ENCODE results near the gene SRSF3.

Gene SRSF3

GRCh38 chr6:36594816-36595643, 868 bp downstream of the SRSF3 start:
- no peak for TF ChIP-seq GATA3 (IDR thresholded peaks at IDR 0.05; ENCODE audit: low read depth, low read length)

- TF ChIP-seq GATA2 (IDR thresholded peaks at IDR 0.05; ENCODE audit: low read depth, low read length) (no peak), GATA3 (IDR thresholded peaks at IDR 0.05; ENCODE audit: low read depth, low read length) (no peak)
Observed at GRCh38 chr6:36596356-36596755, 2.2 kb downstream of the SRSF3 start.

- TF ChIP-seq GATA3 (IDR thresholded peaks at IDR 0.05; ENCODE audit: low read depth, low read length) = no peak
- TF ChIP-seq GATA2 (IDR thresholded peaks at IDR 0.05; ENCODE audit: low read depth, low read length) = no peak
Observed at GRCh38 chr6:36597775-36598174, 3.6 kb downstream of the SRSF3 start.

GRCh38 chr6:36598326-36598725, 4.2 kb downstream of the SRSF3 start:
- no peak for TF ChIP-seq GATA2 (IDR thresholded peaks at IDR 0.05; ENCODE audit: low read depth, low read length)
- no peak for TF ChIP-seq GATA3 (IDR thresholded peaks at IDR 0.05; ENCODE audit: low read depth, low read length)

GRCh38 chr6:36598739-36599318, 4.7 kb downstream of the SRSF3 start:
- TF ChIP-seq GATA2 (IDR thresholded peaks at IDR 0.05; ENCODE audit: low read depth, low read length) (0 out of 2 replicates have a peak, but pooled peaks have one; percentile 16), GATA3 (IDR thresholded peaks at IDR 0.05; ENCODE audit: low read depth, low read length) (no peak)

GRCh38 chr6:36599791-36600209, 5.6 kb downstream of the SRSF3 start:
- TF ChIP-seq GATA2 (IDR thresholded peaks at IDR 0.05; ENCODE audit: low read depth, low read length) (no peak), GATA3 (IDR thresholded peaks at IDR 0.05; ENCODE audit: low read depth, low read length) (no peak)

- no peak for TF ChIP-seq GATA2 (IDR thresholded peaks at IDR 0.05; ENCODE audit: low read depth, low read length)
- TF ChIP-seq GATA3 (IDR thresholded peaks at IDR 0.05; ENCODE audit: low read depth, low read length) = no peak
Observed at GRCh38 chr6:36600564-36601146, 6.5 kb downstream of the SRSF3 start.

GRCh38 chr6:36603222-36604089, 9.3 kb downstream of the SRSF3 start:
- TF ChIP-seq GATA2 (IDR thresholded peaks at IDR 0.05; ENCODE audit: low read depth, low read length) = no peak
- TF ChIP-seq GATA3 (IDR thresholded peaks at IDR 0.05; ENCODE audit: low read depth, low read length) = no peak

- TF ChIP-seq GATA3 (IDR thresholded peaks at IDR 0.05; ENCODE audit: low read depth, low read length) (no peak), GATA2 (IDR thresholded peaks at IDR 0.05; ENCODE audit: low read depth, low read length) (no peak)
Observed at GRCh38 chr6:36604090-36605060, 10.2 kb downstream of the SRSF3 start.

- TF ChIP-seq GATA2 (IDR thresholded peaks at IDR 0.05; ENCODE audit: low read depth, low read length) (no peak), GATA3 (IDR thresholded peaks at IDR 0.05; ENCODE audit: low read depth, low read length) (no peak)
Observed at GRCh38 chr6:36605143-36605542, 11.0 kb downstream of the SRSF3 start.

GRCh38 chr6:36605560-36606391, 11.6 kb downstream of the SRSF3 start:
- TF ChIP-seq GATA2 (IDR thresholded peaks at IDR 0.05; ENCODE audit: low read depth, low read length) (no peak), GATA3 (IDR thresholded peaks at IDR 0.05; ENCODE audit: low read depth, low read length) (no peak)

- TF ChIP-seq GATA3 (IDR thresholded peaks at IDR 0.05; ENCODE audit: low read depth, low read length) (no peak), GATA2 (IDR thresholded peaks at IDR 0.05; ENCODE audit: low read depth, low read length) (no peak)
Observed at GRCh38 chr6:36607683-36608386, 13.7 kb downstream of the SRSF3 start.

Measured in SH-SY5Y (cell line).